Measurements from ENCODE around the gene CNGA2.

Gene CNGA2

DNA sequence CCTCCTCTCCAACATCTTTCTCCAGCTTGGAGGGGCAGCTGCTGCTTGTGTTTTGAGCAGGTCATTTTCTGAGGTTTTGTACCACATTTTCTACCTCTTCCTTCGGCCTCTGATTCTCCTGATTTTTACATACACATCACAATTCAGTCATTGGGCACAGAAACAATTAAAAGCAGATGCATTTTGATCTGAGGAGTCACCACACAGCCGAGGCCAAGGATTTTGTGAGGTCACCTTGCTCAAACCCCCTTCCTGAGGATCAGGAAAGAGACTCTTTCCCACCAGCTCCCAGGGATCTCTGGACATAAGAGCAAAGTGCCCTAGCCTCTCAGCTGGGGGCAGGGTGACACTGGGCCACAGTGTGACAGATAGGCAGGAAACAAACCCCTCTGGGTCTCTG, 24.1 kb upstream of the CNGA2 start:
- no peak for DNase-seq (ENCODE audit: low read depth)
- no peak overlapping the region for H3K4me3 ChIP-seq (ENCODE audit: low read depth, low read length)

DNA sequence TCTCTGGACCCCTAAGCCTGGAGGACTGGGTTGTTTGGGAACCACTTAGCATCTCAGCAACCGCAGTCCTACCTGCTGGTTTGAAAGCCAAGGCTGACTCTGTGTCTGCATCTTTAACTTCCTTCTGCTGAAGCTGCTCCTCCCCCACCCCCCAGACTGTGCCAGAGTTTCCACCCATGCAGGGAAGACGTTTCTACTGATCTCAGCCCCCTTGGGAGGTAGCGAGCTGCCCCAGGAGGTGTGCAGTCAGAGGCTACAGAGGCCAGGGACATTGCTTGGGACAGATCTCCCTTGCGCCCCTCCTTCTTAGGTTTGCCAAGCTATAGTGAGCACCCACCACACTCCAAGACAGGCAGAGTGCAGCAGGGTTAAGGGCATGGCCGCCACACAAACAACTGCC, 23.4 kb upstream of the CNGA2 start:
- no peak for DNase-seq (ENCODE audit: low read depth)
- no peak overlapping the region for H3K4me3 ChIP-seq (ENCODE audit: low read depth, low read length)

DNA sequence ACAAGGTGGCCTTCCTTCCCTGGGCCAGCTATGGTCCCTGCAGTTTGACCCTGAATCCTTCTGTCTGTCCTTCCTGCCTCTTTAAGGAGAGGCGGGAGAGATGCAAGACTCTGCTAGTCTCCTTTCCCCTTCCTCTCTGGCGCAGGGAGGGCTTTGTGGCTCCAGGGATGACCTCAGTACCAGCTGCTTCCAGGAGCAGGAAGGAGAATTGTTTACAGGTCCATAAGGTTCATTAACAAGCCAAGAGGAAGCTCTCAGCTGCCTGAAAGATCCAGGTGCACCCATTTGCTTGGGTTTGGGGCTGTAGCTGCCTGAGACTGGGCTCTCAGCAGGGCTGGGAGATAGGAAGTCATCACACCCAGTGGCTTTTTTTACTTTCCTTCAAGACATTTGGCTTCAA, 22.8 kb upstream of the CNGA2 start:
- no peak overlapping the region for H3K4me3 ChIP-seq (ENCODE audit: low read depth, low read length)
- no peak for DNase-seq (ENCODE audit: low read depth)

DNA sequence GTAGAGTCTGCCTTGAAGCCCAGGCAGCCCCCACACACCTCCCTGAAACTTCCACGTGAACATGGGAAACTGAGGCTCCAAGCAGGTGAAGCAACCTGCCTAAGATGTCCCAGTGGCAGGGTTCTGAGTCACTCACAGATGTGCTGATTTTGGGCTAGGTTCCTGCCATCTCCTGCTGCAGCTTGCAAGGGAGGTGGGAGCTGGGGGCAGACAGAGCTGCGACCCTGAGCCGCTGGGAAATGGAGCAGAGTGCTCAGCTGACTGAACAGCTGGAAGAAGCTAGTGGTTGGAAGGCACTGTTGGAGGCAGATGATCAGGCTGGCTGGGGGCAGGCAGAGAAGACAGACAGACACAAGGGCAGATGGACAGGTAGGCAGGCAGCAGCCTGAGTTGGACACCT, 22.3 kb upstream of the CNGA2 start:
- DNase-seq (ENCODE audit: low read depth): no peak
- no peak overlapping the region for H3K4me3 ChIP-seq (ENCODE audit: low read depth, low read length)

DNA sequence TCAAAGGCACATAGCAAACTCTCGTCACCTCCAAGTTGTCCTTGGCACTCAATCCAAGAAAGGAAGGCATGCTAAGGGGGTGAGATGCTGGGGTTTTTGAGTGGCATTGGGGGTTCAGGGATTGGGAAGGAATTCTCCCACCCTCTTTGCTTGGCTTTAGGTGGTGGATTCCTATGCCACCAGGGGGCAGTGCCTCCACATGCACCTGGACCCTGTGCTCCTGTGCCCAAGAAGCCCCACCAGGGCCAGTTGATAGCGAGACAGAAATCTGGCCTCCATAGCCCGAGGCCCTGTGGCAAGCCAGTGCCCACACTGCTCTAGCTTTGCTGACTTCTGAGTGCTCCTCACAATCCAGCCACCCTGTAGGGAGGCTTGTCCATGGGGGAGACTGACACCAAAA, 20.7 kb upstream of the CNGA2 start:
- no peak for DNase-seq (ENCODE audit: low read depth)

DNA sequence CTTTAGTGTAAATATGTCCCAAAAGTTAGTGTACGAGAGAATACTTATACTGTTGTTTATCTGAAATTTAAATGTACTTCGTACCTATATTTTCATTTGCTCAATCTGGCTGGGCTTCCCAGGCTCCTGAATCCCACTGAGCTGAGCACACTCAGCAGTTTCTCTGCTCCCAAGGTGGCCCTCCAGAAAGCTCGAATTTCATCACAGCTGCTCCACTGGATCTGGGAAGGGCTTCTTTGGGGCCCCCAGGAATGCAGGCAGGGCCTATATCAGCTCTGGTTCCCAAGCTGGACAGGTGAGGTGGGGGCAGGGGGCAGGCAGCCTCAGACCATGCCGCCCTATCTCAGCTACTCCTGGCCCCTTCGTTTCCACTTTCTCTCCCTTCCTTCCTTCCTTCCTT, 20.2 kb upstream of the CNGA2 start:
- H3K4me3 ChIP-seq (ENCODE audit: low read depth, low read length): no peak overlapping the region
- no peak for DNase-seq (ENCODE audit: low read depth)

More for the DNA sequence above, 20.7 kb upstream of the CNGA2 start:
- H3K4me3 ChIP-seq (ENCODE audit: low read depth, low read length): no peak overlapping the region

DNA sequence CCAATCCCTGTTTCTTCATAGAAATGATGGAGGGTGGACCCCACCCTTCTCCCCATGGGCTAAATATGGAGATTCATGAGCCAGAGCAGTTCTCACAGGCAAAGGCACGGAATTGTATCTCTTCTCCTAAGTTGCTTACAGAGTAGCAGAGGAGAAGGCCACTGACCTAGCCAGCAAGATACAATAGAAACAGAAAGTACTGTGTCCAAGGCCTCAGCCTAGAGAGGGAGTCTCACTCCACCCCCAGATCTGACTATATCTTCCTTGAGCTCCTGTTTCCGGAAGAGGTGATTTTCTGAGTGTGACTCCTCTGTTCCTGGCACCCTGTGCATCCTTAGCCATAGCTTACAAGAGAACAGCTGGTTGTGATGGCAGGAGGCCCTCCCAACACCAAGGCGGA, 18.8 kb upstream of the CNGA2 start, which contains the start of gene FATE1:
Gene FATE1 (plus strand): TSS at position 284 of the 400 bp plus-strand sequence. CDS start 85 bp downstream, at position 369.
- DNase-seq (ENCODE audit: low read depth): no peak
- no peak within 1 kb of the TSS for H3K4me3 ChIP-seq (ENCODE audit: low read depth, low read length)

DNA sequence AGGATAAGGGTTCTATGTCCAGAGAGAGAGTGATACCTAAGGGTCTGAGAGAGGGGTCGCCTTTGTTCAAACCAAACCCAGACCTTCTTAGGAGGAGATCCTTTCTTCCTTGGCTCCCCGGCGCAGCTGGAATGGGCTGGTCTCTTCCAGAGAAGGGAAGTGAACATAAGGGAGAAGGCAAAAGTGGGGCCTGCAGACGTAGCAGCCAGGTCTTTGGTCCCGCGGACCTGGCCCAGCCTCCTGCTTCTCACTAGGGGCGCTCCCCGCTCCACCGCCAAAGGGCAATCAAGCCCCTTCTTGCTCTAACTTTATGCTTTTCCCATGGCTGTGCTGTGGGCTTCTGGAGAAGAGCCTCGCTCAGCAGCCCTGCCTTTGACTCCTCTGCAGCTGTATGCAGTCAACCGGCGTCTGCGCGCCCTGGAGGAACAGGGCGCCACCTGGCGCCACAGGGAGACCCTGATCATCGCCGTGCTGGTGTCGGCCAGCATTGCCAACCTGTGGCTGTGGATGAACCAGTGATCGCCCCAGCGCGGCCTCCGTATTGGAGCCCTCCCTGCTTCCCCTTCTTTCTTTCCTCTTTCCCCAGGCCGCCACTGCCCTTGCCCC, 12.2 kb upstream of the CNGA2 start:
- no peak overlapping the region for H3K4me3 ChIP-seq (ENCODE audit: low read depth, low read length)
- DNase-seq (ENCODE audit: low read depth): no peak

DNA sequence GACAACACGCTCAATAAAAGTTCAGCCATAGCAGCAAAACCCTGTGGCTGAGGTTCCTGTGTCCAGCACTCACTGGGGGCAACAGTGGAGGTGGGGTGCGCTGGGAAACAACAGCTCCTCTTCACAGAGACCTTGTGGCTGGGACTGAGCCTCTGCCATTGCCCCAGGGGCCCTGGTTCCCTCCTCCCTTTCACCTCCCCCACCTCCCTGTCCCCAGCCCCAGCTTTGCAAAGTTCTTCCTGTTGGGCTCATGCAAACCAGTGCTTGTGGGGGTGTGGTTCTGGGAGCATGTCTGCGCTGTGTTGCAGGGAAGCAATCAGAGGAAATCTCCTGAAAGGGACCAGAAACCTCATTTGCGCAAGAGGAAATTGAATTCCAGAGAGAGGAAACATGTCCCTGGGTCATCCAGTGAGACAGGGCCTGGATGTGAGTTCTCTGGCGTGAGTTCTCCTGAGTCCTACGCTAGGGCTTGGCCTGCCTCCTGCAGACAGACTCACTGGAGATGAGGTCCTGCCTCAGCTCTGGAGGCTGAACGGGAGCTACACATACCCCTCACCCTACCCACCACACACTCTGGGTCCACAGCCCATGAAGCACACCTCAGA, 11.3 kb upstream of the CNGA2 start:
- no peak for DNase-seq (ENCODE audit: low read depth)
- no peak overlapping the region for H3K4me3 ChIP-seq (ENCODE audit: low read depth, low read length)

DNA sequence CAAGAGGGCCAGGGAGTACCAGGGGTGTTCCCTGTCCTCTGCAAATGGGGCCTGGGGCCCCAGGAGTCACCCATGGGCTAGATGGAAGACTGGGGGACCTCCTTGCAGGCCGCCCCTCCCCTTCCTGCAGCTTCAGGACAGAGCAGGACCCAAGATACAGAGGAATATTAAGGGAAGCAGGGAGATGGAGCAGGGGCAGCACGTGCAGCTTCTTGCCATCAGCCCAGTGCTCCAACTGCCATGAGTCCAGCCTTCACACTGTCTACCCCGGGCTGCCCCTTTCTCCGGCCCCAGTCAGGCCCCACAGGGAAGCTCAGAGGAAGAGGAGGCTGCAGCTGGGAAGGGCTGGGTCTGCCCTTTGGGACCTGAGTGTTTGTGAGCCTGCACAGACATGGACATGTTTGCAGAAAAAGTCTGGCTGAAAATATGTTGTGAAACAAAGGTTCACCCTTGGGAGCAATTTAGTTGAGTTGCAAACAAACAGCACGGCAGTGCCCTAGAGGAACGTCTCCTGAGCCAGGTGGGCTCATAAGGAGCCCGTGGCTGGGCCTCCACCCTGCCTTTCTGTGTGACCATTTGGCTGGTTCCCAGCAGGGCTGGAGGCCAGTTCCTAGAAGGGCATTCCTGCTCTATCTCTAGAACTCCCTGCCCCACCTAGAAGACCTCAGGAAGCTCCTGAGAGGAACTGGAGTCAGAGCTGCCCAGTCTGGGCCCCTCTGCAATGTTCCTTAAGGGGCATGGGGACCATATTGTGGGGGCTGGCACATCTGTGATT, 9.8 kb upstream of the CNGA2 start:
- DNase-seq (ENCODE audit: low read depth): no peak
- H3K4me3 ChIP-seq (ENCODE audit: low read depth, low read length): no peak overlapping the region

DNA sequence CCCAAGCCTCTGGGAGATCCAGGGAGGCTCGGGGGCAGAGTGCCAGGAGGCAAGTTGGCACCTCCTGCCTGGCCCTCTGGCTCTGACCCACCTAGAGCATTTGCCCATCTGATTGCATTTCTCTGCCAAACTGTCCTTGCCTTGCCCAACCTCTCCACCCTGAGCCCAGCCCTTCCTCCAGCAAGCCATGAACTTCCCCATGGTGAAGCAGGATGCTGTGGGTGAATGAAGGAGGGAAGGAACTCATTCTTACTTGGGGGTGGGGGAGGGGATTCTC, 9.3 kb upstream of the CNGA2 start:
- DNase-seq (ENCODE audit: low read depth): no peak
- H3K4me3 ChIP-seq (ENCODE audit: low read depth, low read length): no peak overlapping the region

DNA sequence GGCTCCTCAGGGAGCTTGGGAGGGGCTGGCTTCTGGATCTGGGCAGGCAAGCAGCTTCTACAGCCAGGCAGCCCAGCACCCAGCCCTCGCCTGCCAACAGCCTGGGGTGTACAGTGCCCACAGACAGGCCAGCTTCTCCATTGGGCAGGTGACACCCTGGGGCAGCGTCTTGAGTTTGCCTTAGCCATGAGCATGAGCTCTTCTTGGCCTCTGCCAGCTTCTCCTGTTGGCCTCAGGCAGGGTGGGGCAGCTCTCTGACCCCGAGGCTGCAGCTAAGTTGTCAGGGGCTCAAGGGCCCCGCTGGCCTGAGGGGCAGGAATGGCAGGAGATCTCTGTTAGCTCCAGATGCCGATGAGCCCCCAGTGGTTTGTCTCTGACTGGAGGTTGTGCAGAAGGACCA, 7.8 kb upstream of the CNGA2 start:
- no peak for DNase-seq (ENCODE audit: low read depth)
- no peak overlapping the region for H3K4me3 ChIP-seq (ENCODE audit: low read depth, low read length)

DNA sequence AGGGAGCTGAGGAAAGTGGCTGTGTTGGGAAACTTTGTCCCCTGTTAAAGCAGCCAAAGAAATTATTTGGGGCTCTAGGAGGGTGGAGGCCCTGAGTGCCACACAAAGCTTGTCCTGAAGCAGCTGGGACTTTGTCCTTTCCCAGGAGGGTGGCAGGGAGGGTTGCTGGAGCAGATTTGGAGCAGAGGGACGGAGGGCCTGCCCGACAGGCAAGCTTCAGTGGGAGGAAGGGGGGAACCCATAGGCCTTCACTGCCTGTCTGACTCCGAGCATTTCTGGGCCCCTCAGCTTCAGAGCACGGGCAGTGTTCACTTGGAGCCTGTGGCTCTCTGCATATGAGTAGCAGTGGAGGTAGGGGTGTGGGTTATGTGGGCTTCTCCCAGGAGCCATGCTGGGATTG, 7.2 kb upstream of the CNGA2 start:
- H3K4me3 ChIP-seq (ENCODE audit: low read depth, low read length): no peak overlapping the region
- no peak for DNase-seq (ENCODE audit: low read depth)

DNA sequence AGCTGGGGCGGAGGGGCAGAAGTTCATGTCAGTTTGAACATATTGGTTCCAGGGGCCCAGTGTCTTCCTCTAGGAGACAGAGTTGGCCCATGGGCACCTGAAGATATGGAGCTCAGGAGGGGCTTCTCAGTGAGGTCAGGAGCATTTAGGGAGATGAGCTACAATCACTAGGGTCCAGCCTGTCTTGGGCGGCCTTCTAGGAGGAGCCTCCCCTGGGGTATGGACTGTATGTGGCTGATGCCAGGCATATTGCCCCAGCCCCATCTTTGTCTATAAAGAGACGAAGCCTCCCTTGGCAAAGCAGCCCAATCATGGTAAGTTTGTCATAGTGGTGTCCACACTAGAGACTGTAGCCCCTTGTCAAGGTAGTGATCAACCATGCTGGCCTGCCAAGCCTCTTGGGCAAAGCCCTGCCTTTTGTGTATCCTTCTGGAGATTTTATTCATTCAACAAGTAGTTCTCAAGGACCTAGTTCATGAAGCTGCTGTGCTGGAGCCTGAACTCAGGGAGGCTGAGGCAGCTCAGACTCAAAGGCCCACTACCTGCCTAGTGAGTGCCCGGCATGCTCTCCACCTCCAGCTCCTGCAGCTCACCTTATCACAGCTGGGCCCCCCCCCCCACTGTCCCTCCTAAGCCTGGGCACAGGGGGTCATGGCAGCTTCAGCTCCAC, 5.4 kb upstream of the CNGA2 start:
- no peak for DNase-seq (ENCODE audit: low read depth)
- no peak overlapping the region for H3K4me3 ChIP-seq (ENCODE audit: low read depth, low read length)

DNA sequence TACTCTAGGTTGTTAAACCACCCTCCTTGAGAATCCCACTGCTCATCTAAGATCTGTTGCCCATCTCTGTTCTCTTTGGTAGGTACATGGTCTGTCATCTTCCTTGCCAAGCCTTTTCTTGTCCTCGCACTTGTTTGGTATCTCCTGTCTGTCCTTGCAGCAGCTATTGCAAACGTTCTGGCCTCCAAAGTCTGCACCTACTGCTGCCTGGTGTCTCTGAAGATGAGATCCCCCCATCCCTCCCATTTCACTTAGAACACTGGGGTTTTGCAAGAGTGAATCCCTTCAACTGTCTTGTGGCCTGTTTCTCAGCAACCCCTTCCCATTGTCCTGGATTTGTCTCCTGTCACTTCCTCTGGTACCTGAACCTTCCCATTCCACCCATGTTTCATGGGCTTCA, 673 bp downstream of the CNGA2 start:
- no peak for DNase-seq (ENCODE audit: low read depth)

DNA sequence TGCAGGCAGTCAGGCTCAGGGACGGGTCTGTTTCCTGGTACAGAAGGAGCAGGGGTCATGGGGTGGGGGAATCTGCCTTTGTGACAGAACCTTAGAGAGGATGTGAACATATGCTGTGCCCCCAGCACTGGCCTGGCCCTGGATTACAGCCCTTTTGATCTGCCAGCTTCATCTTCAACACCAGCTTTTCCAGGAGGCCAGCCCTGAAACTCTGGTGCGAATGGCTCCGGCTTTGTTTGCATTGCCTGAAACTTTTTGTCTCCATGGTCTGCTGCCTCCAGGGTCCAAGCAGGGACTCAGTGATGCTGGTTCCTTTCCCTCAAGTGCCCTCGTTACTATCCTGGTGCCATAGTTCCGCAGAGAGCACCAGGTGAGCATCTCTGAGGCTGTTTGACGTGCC, 2.1 kb downstream of the CNGA2 start:
- H3K4me3 ChIP-seq (ENCODE audit: low read depth, low read length): no peak overlapping the region

More for the DNA sequence above, 673 bp downstream of the CNGA2 start:
- no peak overlapping the region for H3K4me3 ChIP-seq (ENCODE audit: low read depth, low read length)

DNA sequence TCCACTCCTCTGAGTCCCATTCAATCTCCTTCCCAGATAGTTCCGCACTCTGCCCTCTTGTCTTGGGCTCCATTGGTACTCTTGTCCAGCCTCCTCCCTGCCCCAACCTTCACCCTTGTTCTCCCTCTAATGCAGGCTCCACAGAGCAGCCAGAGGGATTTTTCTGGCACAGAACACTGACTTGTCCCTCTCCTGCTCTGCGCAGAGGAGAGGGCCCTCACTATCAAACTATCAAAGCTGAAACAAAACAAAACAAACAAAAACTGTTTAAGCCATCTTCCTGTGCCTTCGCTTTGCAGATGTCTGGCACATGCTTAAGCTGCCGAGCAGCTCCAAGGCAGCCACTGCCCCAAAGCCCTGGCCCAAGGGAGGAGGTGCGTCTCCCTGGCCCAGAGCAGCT, 2.9 kb downstream of the CNGA2 start:
- DNase-seq (ENCODE audit: low read depth): no peak
- no peak overlapping the region for H3K4me3 ChIP-seq (ENCODE audit: low read depth, low read length)

More for the DNA sequence above, 2.1 kb downstream of the CNGA2 start:
- DNase-seq (ENCODE audit: low read depth): no peak

DNA sequence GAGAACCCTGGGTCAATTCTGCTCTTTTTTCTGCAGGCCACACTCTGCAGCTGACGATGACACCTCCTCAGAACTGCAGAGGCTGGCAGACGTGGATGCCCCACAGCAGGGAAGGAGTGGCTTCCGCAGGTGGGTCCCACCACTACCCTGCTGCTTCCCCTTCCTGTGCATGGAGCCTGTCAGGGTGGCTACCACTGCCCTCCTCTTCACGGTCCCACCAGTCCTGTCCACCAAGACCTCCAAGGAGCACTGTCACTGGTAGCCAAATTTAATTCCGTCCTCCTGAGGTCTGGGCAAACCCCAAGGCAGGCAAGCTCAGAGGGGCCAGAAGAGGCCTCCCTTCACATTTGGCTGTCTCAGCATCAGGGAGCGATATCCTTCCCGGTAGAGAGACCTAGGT, 4.2 kb downstream of the CNGA2 start:
- DNase-seq (ENCODE audit: low read depth): no peak
- H3K4me3 ChIP-seq (ENCODE audit: low read depth, low read length): no peak overlapping the region

DNA sequence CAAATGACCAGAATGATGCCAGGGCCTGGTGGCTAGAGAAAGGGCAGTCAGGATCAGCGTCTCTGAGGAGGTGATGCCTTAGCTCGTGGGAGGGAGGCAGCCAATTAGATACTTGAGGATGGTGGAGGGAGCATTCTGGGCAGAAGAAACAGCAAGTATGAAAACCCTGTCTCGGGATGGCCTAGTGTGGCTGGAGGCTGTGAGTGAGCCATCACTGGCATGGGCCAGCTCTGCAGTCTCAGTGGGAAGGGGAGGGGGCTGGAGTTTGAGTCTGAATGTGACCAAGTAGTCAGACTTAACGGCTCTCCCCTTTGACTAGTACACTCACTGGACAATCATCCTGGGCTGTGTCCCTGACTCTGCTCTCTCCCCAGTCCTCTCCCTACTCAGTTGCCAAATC, 7.1 kb downstream of the CNGA2 start:
- no peak overlapping the region for H3K4me3 ChIP-seq (ENCODE audit: low read depth, low read length)
- DNase-seq (ENCODE audit: low read depth): no peak

DNA sequence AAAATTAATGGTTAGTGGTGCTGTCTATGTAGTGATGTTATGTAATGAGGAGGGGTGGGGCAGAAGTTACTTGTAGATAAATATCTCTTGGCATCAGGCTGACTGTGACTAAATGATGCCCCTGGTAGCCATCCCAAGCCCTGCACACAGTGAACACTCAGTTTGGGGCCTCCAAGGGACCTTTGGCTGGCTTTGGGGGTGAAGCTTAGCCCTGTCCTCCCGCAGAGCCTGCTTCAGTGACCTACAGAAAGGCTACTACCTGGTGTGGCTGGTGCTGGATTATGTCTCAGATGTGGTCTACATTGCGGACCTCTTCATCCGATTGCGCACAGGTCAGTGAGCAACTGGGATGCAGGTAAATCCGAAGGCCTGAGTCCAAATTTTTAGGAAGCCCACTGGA, 7.8 kb downstream of the CNGA2 start:
- H3K4me3 ChIP-seq (ENCODE audit: low read depth, low read length): no peak overlapping the region
- no peak for DNase-seq (ENCODE audit: low read depth)

Data from skeletal muscle cell (primary cell).